Stomach smooth muscle (tissue), 2 donors: Measurements from ENCODE around the gene CPNE7.

Source experiments
- H3K27ac ChIP-seq: one replicate; pipeline ENCODE4 v1.7.0; 2013; ENCODE audit warnings: mild to moderate bottlenecking, low read length, inconsistent platforms
- H3K27me3 ChIP-seq, 2 donors: one replicate each; pipeline ENCODE4 v1.7.0; 2013; ENCODE audit warnings: low read length in 2 of 2; ENCODE audit not compliant: insufficient read depth in 2 of 2, control insufficient read depth in 1 of 2
- H3K36me3 ChIP-seq, 2 donors: one replicate each; pipeline ENCODE4 v1.7.0; 2013; ENCODE audit warnings: low read length in 2 of 2; ENCODE audit not compliant: control insufficient read depth in 2 of 2, insufficient read depth in 2 of 2
- H3K4me1 ChIP-seq: one replicate; pipeline ENCODE4 v1.7.0; 2013; ENCODE audit warnings: low read length; ENCODE audit not compliant: control insufficient read depth, insufficient read depth
- H3K4me3 ChIP-seq, 2 donors: one replicate each; pipeline ENCODE4 v1.7.0; 2013; ENCODE audit warnings: low read length in 2 of 2
- H3K9ac ChIP-seq, 2 donors: one replicate each; pipeline ENCODE4 v1.7.0; 2013; ENCODE audit warnings: low read length in 2 of 2, mild to moderate bottlenecking in 1 of 2
- H3K9me3 ChIP-seq, 2 donors: one replicate each; pipeline ENCODE4 v1.7.0; 2013; ENCODE audit warnings: low read length in 2 of 2; ENCODE audit not compliant: control insufficient read depth in 2 of 2
- donor health status: healthy.
- donor health status: Pancreatic carcinoma.

The CPNE7 gene

GRCh38 chr16:89560378-89561141 lies 15.0 kb upstream of the CPNE7 start, which contains the start of gene RPL13:
Gene RPL13 (plus strand): TSS chr16:89560682. CDS start chr16:89560960, 278 bp downstream.
- Histone ChIP-seq H3K27ac (peak within 1 kb of the TSS; percentile 95), H3K9me3 (no peaks in the 10 kb centered on the region), H3K36me3 (peaks cover 35 to 48% of the 10 kb centered on the region in 2 donors), H3K4me1 (peaks cover 37% of the 10 kb centered on the region), H3K4me3 (peak within 1 kb of the TSS; percentile 84 to 90), H3K9ac (peak within 1 kb of the TSS; percentile 93 to 96), H3K27me3 (no peaks in the 10 kb centered on the region)

- H3K9ac ChIP-seq, result peak overlapping the region; percentile 87 to 95
- H3K4me1 ChIP-seq, result peaks cover 44% of the 10 kb centered on the region
- H3K27me3 ChIP-seq, result no peaks in the 10 kb centered on the region
- peak overlapping the region; percentile 95 for H3K27ac ChIP-seq
- no peaks in the 10 kb centered on the region for H3K9me3 ChIP-seq
- peaks cover 31 to 40% of the 10 kb centered on the region in 2 donors for H3K36me3 ChIP-seq
- H3K4me3 ChIP-seq, result peak overlapping the region; percentile 84 to 90
Measured at GRCh38 chr16:89561142-89561883, 14.2 kb upstream of the CPNE7 start.

GRCh38 chr16:89561884-89562599 lies 13.5 kb upstream of the CPNE7 start:
- no peaks in the 10 kb centered on the region for H3K27me3 ChIP-seq
- no peaks in the 10 kb centered on the region for H3K9me3 ChIP-seq
- H3K27ac ChIP-seq, result no peak overlapping the region
- peak overlapping the region; percentile 84 to 90 for H3K4me3 ChIP-seq
- peak overlapping the region; percentile 87 to 95 for H3K9ac ChIP-seq
- H3K4me1 ChIP-seq, result peaks cover 46% of the 10 kb centered on the region
- H3K36me3 ChIP-seq, result peaks cover 31 to 35% of the 10 kb centered on the region in 2 donors

GRCh38 chr16:89562939-89563338 lies 12.6 kb upstream of the CPNE7 start:
- Histone ChIP-seq H3K27ac (no peak overlapping the region), H3K4me3 (no peak overlapping the region), H3K4me1 (peaks cover 46% of the 10 kb centered on the region), H3K36me3 (peaks cover 31% of the 10 kb centered on the region in 2 donors), H3K27me3 (no peaks in the 10 kb centered on the region), H3K9me3 (no peaks in the 10 kb centered on the region), H3K9ac (no peak overlapping the region)

GRCh38 chr16:89563639-89564392 lies 11.7 kb upstream of the CPNE7 start:
- no peak overlapping the region for H3K4me3 ChIP-seq
- peaks cover 46% of the 10 kb centered on the region for H3K4me1 ChIP-seq
- no peaks in the 10 kb centered on the region for H3K9me3 ChIP-seq
- H3K9ac ChIP-seq, result no peak overlapping the region
- no peak overlapping the region for H3K27ac ChIP-seq
- H3K36me3 ChIP-seq, result peaks cover 31% of the 10 kb centered on the region in 2 donors
- H3K27me3 ChIP-seq, result no peaks in the 10 kb centered on the region

GRCh38 chr16:89564476-89565255 lies 10.9 kb upstream of the CPNE7 start:
- peaks cover 44% of the 10 kb centered on the region for H3K4me1 ChIP-seq
- no peaks in the 10 kb centered on the region for H3K9me3 ChIP-seq
- peaks cover 0 to 3% of the 10 kb centered on the region in 2 donors for H3K27me3 ChIP-seq
- no peak overlapping the region for H3K4me3 ChIP-seq
- H3K9ac ChIP-seq, result no peak overlapping the region
- no peak overlapping the region for H3K27ac ChIP-seq
- peaks cover 31% of the 10 kb centered on the region in 2 donors for H3K36me3 ChIP-seq

- Histone ChIP-seq H3K9ac (no peak overlapping the region), H3K4me1 (peaks cover 41% of the 10 kb centered on the region), H3K27me3 (peaks cover 4 to 5% of the 10 kb centered on the region in 2 donors), H3K4me3 (peak overlapping the region in 1 of 2 donors; percentile 58), H3K36me3 (peaks cover 31% of the 10 kb centered on the region in 2 donors), H3K9me3 (no peaks in the 10 kb centered on the region), H3K27ac (no peak overlapping the region)
Measured at GRCh38 chr16:89565256-89565505, 10.4 kb upstream of the CPNE7 start.

GRCh38 chr16:89565506-89566372 lies 9.8 kb upstream of the CPNE7 start:
- peak overlapping the region; percentile 8 to 58 for H3K4me3 ChIP-seq
- peaks cover 31% of the 10 kb centered on the region in 2 donors for H3K36me3 ChIP-seq
- H3K9me3 ChIP-seq, result no peaks in the 10 kb centered on the region
- H3K9ac ChIP-seq, result no peak overlapping the region
- peaks cover 41% of the 10 kb centered on the region for H3K4me1 ChIP-seq
- no peak overlapping the region for H3K27ac ChIP-seq
- H3K27me3 ChIP-seq, result peaks cover 8% of the 10 kb centered on the region in 2 donors
